GM23248 (cell line): ENCODE results near the gene ABLIM2.

ENCODE experiments used
- EZH2 ChIP-seq: fragments of 200-600 bp; sonication (generic); IDR thresholded peaks from 2 replicates; pipeline ENCODE4 v1.6.1; 2018; ENCODE audit warnings: antibody characterized with exemption, mild to moderate bottlenecking; ENCODE audit not compliant: insufficient read depth, poor library complexity, severe bottlenecking
- EZH2phosphoT487 ChIP-seq: fragments of 200-600 bp; sonication (generic); IDR thresholded peaks from 2 replicates; pipeline ENCODE4 v1.6.1; 2018; ENCODE audit warnings: antibody characterized with exemption, moderate library complexity, mild to moderate bottlenecking, low read depth; ENCODE audit not compliant: insufficient read depth

- TF ChIP-seq EZH2 (no peak), EZH2phosphoT487 (no peak)
Measured at GRCh38 chr4:8032381-8032780, 126.2 kb downstream of the ABLIM2 start.
